ENCODE results near the gene CACNB4.
"Not testable (repeated sequence)": the region's sequence is repeated elsewhere in the genome, so short reads cannot be mapped to it uniquely, and the experiment has no call there.

CACNB4 gene

DNA sequence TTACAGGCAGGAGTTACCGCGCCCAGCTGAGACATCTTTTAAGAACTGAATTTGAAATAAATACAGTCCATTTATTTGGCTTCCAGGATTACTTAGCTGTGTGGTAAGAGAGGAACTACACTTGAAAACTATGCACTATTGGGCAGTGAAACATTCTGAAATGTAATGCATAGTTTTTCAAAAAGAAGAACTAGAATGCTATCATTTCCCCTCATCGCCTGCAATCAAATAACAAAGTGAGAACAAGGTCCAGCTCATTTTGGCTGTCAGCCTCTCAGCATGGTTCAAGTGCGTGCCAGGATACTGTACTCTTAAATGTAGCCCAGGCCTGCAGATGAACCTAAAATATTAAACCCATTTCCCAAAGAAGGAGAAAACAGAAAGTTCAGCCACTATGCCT lies 194.0 kb downstream of the CACNB4 start:
- no peak for DNase-seq (ENCODE audit: low spot score)

DNA sequence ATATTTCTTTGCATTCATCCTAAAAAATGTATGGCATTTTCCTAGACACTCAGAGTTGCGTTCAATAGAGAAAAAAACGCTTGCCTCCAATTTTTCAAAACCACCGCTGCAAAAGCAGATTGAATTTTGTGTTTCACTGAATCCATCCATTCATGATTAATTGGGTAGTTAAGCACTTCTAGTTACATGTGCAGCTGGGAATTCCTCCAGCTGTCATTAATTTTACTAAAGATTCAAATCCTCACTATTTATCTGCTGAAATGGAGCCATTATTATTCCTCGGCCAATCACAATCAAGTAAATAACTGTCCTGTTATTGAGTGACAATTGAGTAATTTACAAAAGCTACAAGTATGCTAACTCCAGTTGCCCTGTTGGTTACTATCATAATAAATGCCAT lies 194.8 kb downstream of the CACNB4 start:
- DNase-seq (ENCODE audit: low spot score), result no peak

DNA sequence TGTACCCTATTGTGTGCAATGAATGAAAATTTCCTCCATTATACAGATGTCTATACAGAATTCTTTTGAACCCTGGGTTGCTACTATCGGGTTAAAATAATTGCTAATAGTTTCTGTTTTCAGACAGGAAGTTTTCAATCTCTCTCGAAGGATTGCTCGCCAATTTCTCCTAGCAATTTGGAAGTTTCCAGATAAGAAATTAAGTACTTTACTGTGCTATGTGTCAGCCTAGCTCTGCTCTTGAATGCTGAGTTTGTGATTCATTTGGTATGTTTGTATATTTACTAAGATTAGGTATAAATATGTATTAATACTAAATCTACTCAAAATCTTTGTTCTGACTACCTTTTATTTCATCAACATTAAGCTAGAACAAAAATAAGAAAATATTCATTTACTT lies 196.0 kb downstream of the CACNB4 start:
- no peak for DNase-seq (ENCODE audit: low spot score)

DNA sequence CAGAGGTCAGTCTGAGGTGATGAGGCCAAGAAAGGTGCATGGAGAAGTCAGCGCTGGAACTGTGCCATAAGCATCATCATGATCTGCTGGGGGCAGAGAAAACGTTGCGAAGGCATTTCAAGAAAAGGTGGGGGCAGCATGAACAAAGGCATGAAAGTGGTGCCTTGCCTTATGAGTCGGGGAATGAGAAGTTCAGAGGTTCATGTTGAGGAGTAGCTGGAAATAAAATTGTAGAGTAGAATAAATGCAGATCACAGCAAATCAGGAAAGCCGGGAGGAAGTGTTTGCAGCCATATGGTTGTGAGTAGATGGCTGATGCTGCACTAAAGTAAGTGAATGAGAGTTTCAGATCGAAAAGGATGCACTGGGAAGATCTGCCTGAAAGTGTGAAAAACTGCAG lies 198.5 kb downstream of the CACNB4 start:
- no peak for DNase-seq (ENCODE audit: low spot score)

DNA sequence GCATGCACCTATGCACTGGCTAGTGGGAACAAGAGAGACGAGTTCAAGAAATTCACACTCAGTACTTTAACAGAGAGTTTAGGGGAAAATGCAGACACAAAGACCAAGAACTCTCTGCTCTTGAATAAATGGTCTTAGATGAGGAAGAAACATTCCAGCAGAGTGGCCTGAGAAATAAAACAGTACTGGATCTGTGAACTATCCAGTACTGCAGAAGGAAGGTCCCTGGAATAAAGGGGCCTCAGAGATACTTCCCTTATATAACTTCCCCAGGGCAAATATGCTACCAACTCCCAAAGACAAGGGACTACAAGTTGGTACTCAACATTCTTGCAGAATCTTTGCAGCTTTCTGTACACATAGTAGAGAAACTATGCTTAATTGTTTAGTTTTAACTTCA lies 199.7 kb downstream of the CACNB4 start:
- DNase-seq (ENCODE audit: low spot score), result no peak

DNA sequence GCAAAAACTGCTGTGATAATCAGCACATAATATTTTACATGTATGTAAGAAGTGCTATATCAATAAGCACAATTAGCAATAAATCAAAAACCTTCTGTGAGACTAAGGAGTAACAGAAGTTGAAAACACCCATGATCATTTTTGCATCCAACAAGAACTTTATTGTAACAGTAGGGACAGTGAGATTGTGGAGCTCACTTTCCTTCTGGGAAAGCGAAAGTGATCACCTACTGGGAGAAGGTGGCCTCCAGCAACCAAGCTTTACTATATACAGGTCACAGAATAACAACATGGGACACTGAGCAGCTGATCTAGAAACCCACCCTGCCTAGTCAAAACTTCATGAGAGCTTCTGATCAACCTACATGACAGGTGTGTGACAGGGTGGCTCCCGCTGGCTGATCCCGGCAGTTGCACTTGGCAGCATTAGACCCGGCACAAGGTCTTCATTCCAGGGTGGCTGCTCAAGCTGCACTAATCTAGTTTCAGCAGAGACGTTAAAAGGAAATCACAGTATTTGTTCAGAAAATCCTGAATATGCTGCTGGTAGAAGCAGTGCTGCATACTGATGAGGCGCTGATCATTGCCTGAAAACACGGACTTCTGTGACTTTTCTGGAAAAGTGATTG lies 207.2 kb downstream of the CACNB4 start:
- no peak for DNase-seq (ENCODE audit: low spot score)

DNA sequence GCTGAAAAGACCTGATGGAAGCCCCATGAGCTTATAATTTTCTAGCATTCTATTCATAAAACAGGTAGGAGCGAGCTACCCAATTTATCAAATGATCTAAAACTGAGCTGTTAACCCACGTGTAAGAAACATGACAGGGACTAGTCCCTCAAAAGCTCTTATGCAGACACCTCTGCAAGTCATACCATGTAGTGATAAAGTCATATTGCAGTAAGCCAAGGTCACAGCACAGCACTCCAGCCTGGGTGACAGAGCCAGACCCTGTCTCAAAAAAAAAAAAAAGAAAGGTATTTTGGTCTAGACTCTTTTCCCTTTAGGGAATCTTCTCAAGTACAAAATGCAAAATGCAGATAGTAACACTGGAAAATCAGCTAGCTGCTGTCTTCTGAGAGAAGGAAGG lies 211.7 kb downstream of the CACNB4 start:
- no peak for DNase-seq (ENCODE audit: low spot score)

DNA sequence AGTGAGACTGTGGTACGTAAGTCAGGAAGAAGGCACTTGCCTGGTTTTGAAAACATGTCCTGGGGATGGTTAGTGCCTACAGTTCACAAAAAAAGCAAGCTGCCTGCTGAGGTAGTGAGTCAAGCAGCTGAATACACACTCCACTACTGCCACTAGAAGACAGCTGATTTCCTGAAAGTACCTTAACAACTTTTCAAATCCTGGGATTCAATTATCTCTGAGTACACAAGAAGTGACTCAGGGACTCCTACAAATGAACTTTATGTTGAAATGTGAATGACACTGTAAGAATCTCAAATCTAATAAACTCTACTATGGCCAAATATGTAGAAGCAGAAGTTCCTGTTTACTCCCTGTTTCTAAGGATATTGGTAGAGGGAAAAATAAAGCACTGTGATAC lies 212.6 kb downstream of the CACNB4 start:
- DNase-seq (ENCODE audit: low spot score), result no peak

DNA sequence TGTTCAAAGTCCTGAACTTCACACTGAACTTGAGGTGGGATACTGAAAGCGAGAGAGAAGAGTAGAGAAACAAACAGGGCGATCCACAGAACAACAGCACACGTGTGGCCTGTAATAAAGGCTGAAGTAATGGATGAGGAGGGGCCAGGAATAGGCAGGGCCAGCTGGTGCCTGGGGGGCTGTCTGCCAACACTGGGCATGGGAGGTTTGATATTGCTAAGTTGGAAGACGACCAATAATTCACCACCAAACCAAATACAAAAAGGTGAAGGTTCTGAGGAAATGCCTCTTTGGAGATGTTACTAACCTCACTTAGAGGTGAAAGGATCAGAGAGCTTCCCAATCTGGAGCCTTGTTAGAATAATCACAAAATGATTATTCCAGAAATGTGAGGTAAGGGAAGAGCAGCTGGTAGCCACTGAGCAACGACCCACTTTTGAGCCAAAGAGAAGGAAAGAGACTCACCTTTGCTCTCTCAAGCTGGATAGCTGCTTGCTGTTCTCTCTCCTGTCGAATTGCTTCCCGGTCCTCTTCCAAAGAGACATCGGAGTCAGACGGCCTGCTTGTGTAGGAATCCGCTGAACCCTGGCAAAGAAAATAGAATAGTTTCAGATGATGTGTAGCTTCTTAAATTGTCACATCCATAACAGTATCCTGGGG lies 215.9 kb downstream of the CACNB4 start:
- DNase-seq (ENCODE audit: low spot score), result no peak

DNA sequence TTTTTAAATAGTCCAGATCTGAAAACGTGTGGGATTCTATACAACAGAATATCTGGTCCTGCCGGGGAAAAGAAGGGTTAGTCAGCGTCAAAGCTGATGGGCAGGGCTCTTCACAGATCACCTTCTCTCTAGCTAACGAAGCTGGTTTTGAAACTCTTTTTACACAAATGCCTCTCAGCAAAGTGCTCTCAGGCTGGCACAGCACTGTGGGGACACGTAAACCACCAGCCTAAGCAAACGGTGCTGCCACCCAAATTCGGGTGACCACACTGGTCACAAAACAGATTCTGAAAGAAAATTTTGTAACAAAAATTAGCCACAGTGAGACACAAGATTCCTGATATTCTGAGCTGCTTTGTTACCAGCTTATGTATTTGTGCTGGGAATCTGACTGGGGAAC lies 217.5 kb downstream of the CACNB4 start:
- no peak for DNase-seq (ENCODE audit: low spot score)

DNA sequence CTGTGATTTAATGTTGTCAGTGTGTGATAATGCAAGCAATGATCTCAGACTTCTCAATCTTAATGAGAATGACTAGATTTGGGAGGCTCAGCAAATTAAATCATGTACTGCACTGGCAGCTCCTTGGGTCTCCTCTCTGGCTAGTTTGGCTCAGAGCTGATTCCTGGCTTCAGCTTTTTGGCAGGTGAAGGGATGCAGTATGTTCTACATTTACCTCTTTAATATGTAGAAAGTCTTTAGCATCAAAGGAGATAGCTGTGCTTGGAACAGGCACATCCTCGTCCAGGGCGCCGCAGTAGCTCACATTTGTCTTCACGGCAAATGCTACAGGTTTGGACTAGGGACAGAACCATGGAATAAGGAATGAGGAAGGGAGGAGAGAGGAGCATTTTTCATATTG lies 218.3 kb downstream of the CACNB4 start:
- DNase-seq (ENCODE audit: low spot score), result no peak

DNA sequence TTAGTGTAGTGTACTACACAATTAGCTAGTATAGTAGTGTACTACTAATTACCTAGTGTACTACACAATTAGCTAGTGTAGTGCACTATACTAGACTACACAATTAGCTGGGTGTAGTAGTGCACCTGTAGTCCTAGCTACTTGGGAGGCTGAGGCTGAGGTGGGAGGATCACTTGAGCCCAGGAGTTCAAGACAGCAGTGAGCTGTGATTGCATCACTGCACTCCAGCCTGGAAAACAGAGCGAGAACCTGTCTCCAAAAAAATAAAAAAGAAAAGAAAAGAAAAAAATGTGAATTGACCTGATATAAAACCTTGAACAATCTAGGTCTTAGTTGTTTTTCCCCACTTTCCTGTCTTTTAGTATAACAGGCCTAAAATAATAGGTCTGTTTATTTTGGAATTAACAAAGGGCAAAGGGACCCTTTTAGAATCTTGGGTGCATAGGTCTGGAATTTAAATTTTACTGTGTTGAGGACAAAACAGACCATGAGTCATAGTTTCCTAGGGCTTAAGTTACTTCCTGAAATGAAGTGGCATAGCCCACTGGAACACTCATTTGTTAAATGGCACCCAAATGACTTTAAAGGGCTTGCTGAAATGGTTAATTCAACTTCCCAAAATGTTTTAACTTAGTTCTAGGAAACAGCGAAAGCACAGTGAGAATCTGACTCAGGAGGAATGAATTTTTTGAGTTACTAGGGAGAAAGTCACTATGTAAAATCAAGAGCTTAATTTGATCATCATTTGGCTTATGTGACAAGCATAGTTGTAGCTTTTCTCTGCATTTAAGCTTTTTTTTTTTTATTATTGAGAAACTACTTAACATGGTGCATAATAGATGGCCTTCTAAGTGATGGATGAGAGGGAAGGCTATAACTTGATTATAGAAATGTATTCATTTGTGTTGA lies 219.9 kb downstream of the CACNB4 start:
- no peak for DNase-seq (ENCODE audit: low spot score)

DNA sequence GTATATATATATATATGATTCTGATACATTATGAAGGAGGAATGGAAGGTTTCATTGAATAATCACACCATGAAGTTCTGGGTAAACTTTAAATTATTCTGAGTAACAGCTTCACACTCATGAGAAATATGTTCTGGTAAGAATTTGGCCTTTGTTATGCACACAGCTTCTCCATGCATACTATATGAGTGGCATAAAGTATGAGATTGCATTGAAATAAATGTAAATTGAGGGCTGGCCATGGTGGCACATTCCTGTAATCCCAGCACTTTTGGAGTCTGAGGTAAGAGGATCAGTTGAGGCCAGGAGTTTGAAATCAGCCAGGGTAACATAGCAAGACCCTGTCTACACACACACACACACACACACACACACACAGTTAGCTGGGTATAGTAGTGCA lies 220.6 kb downstream of the CACNB4 start:
- no peak for DNase-seq (ENCODE audit: low spot score)

DNA sequence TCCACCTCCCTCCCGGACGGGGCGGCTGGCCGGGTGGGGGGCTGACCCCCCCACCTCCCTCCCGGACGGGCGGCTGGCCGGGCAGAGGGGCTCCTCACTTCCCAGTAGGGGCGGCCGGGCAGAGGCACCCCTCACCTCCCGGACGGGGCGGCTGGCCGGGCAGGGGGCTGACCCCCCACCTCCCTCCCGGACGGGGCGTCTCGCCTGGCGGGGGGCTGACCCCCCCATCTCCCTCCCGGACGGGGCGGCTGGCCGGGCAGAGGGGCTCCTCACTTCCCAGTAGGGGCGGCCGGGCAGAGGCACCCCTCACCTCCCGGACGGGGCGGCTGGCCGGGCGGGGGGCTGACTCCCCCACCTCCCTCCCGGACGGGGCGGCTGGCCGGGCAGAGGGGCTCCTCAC lies 223.2 kb downstream of the CACNB4 start:
- DNase-seq (ENCODE audit: low spot score), result not testable (repeated sequence)

DNA sequence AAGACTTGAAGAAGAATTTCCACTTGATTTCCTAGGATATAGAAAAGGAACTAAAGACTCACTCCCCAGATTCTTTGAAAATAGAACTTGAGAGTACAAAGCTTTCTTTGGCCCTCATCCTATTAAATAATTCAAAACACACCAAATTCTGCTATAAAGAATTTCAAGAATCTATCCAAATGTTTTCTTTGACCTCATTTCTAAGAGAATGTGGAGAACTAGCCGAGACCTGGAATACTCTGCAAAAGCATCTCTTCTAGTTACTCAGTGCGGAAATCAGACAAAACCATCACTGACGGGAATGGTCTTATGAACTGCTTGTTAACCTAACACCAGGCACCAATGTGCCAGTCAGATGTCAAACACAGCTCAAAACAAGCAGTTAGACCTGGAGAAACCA lies 226.4 kb downstream of the CACNB4 start:
- no peak for DNase-seq (ENCODE audit: low spot score)

DNA sequence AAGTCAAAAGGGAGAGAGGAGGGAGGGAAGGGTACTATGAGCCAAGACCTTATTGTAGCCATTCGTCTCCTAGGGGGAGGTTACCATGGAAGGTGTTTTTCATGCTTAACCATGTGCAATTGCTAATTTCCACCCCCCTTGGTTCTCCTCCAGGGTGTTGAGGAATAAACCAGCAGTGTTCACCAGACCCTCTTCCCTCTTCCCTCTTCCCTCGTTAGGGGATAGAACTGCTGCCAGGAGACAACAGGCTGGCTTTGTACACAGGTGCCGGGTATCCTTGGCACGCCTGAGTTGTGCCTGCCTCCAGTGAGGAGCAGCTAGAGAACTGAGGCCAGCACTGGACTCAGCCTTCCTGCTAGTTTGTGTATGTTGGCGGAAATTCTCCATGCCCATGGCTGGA lies 229.6 kb downstream of the CACNB4 start:
- DNase-seq (ENCODE audit: low spot score), result no peak

DNA sequence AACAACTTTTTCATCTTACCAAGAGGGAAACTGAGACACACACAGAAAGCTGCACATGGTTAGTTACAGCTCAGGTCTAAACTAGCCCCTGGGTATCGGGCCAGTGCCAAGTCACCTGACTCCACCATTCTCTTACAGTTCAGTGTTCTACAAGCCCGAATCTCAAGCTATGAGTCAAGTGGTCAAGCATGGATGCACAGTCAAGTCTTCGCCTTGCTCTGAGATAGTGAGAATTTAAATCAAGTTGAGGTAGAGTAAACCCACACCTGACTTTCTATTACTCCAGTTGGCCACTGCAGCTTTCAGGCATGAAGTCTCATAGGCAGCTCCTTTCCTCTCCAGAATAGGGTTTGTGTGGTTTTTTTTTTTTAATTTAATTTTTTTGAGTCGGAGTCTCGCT lies 236.1 kb downstream of the CACNB4 start:
- DNase-seq (ENCODE audit: low spot score), result no peak

DNA sequence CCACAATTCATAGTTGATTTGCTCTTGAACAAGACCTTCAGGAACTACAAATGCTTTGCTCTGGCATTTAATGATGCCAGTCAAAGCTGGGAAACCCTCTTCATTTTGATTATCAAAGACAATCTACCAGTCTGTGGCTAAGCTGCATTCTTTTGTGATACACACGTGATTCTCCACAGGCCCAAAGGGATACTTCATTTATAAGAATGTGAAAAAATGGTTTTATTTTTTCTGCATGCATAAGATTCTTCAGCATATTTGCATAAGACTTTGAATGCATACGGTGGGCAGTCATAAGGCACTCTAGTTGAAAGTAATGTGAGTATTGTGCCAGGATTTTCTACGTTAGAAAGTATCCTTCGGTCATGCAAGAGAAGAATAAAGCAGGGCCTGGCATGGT lies 237.7 kb downstream of the CACNB4 start:
- DNase-seq (ENCODE audit: low spot score), result no peak

DNA sequence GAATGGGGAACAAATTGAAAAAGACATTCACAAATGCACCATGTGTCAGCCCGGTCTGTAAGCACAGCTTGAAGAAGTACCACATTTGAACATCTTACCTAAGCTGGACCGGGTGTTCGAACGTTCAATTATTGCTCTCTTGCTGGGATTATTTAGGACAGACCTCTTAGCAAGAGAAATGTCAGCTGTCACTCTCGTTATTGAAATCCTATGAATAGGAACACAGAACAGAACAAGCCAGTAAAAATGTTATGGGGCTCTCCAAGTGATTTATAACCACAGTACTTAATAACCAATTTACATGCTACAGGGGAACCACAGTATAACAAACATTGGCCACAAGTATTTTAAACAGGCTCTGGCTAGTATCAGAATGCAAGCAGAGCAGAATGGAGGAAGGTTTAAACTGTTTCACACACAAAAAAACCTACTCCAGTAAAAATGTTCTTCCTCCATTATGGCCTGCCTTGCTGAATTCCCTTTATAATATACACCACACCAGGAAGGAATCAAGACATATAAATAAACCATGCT lies 238.2 kb downstream of the CACNB4 start:
- DNase-seq (ENCODE audit: low spot score), result no peak

DNA sequence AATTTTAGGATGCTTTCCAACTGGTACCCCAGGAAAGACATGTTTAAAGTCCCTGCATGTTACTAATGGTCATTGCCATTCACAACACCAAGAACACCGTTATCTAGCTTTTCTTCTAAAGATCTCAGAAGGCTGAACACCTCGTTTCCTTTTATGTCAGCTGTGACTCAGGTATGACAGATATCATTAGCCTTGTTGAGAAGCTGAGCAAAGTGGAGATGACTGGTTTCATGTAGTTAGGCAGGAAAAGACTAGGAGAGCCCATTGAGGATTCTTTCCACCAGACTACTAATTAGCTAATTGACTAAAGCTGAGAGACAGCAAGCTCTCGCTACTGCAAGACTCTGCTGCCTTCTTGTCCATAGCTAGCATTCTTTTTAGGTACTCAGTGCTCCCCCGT lies 238.6 kb downstream of the CACNB4 start:
- no peak for DNase-seq (ENCODE audit: low spot score)

DNA sequence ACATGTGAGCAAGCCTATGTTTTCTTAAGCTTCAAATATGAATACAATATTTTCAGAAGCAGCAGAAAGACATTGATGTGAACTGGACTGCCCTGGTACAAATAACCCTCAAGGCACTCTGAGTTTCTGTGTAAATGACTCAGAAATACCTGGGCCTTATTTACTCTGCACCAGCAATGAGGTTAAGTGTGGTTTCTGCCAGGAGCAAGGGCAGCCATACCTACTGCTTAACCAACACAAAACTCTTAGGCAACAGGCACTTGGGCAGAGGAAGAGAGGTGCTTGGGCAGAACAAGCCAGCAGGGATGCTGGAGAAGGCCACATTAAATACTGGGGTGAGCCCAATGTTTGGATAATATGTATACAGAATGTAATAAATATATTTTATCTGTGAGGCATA lies 241.2 kb downstream of the CACNB4 start:
- DNase-seq (ENCODE audit: low spot score), result no peak

DNA sequence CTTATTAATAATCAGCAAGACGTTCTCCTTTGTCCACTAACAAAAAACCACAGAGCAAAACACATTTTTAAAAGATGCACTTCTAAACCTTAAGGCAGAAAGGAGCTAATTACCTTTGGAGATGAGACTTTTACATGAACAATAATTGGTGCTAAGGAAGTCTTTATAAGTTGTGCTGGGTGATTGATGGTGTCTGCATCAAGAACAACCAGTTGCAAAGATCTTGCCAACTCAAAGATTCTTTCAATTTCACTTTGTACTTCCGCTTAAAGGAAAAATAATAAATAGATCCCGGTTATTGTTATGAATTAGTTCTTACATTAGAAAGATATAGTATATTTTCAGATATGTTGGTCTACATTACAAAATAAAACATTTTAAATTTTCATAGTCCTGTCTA lies 243.7 kb downstream of the CACNB4 start:
- DNase-seq (ENCODE audit: low spot score), result no peak
